WERI-Rb-1 (cell line): ENCODE data around the gene MYO16.

ENCODE experiments used
- DNase-seq: peaks from one replicate; pipeline ENCODE4 v3.0.0-alpha.2; 2020
- H3K27ac ChIP-seq: fragments of 250-450 bp; sonication (Bioruptor Pico); 2 replicates; pipeline ENCODE4 v1.5.1; 2020; ENCODE audit warnings: mild to moderate bottlenecking, moderate library complexity
- H3K27me3 ChIP-seq: fragments of 250-450 bp; sonication (Bioruptor Pico); 2 replicates; pipeline ENCODE4 v1.5.1; 2021; ENCODE audit warnings: mild to moderate bottlenecking, low read depth, moderate library complexity; ENCODE audit not compliant: insufficient read depth, severe bottlenecking
- H3K36me3 ChIP-seq: fragments of 250-450 bp; sonication (Bioruptor Pico); 2 replicates; pipeline ENCODE4 v1.5.1; 2020; ENCODE audit warnings: mild to moderate bottlenecking, moderate library complexity
- H3K4me3 ChIP-seq: 2 replicates; pipeline ENCODE4 v1.5.1; 2011; ENCODE audit warnings: low read depth, mild to moderate bottlenecking, control low read depth, low read length
- H3K9me3 ChIP-seq: fragments of 250-450 bp; sonication (Bioruptor Pico); 2 replicates; pipeline ENCODE4 v1.5.1; 2021; ENCODE audit warnings: mild to moderate bottlenecking, moderate library complexity; ENCODE audit not compliant: severe bottlenecking
- TF ChIP-seq, protein P1 (sequence below): IDR thresholded peaks from 2 replicates; pipeline ENCODE4 v1.5.1; 2011; ENCODE audit warnings: low read depth, mild to moderate bottlenecking, control low read depth, inconsistent platforms, low read length

MYO16 gene

DNA sequence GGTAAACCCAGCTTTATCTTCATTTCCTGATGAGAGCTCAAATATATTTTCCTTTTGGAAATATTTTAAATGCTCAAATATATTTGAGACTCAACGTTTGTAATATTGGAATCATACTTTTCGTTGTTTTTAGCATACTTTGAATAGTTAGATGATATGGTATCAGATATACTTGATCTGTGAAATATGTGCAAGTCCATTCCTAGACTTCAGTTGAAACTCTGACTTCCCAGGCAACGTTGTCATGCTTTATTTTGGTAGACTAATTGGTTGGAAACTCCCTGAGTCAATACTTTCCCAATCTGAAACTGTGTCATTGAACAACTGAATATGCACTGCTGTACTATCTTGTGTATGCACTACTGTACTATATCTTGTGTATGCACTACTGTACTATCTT lies 378.5 kb downstream of the MYO16 start:
- Histone ChIP-seq H3K4me3 (no peak overlapping the region), H3K27ac (no peak overlapping the region), H3K27me3 (no peaks in the 10 kb centered on the region), H3K9me3 (no peaks in the 10 kb centered on the region), H3K36me3 (no peaks in the 10 kb centered on the region)
- no peak for DNase-seq
- TF ChIP-seq, protein P1, sequence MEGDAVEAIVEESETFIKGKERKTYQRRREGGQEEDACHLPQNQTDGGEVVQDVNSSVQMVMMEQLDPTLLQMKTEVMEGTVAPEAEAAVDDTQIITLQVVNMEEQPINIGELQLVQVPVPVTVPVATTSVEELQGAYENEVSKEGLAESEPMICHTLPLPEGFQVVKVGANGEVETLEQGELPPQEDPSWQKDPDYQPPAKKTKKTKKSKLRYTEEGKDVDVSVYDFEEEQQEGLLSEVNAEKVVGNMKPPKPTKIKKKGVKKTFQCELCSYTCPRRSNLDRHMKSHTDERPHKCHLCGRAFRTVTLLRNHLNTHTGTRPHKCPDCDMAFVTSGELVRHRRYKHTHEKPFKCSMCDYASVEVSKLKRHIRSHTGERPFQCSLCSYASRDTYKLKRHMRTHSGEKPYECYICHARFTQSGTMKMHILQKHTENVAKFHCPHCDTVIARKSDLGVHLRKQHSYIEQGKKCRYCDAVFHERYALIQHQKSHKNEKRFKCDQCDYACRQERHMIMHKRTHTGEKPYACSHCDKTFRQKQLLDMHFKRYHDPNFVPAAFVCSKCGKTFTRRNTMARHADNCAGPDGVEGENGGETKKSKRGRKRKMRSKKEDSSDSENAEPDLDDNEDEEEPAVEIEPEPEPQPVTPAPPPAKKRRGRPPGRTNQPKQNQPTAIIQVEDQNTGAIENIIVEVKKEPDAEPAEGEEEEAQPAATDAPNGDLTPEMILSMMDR, result no peak

DNA sequence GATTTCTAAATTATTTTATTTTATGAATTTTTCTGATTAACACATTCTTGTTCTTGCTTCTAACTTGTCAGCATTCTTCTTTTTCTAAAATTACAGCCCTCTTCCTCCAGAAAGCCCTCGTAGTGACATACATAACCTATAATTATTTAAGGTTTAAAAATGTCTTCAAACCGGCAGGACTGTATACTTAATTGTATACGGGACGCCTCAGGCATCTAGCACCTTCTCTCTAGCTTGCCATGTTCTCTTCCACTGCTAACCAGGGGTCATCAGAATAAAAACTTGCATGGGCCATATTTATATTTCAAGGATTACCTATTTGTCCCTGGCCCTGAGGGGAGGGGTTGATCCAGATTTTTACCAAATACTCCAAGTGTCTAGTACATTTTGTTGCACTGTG lies 380.3 kb downstream of the MYO16 start:
- H3K27me3 ChIP-seq, result no peaks in the 10 kb centered on the region
- TF ChIP-seq, protein P1, result no peak
- no peak for DNase-seq
- no peak overlapping the region for H3K4me3 ChIP-seq
- no peaks in the 10 kb centered on the region for H3K36me3 ChIP-seq
- no peak overlapping the region for H3K27ac ChIP-seq
- no peaks in the 10 kb centered on the region for H3K9me3 ChIP-seq

DNA sequence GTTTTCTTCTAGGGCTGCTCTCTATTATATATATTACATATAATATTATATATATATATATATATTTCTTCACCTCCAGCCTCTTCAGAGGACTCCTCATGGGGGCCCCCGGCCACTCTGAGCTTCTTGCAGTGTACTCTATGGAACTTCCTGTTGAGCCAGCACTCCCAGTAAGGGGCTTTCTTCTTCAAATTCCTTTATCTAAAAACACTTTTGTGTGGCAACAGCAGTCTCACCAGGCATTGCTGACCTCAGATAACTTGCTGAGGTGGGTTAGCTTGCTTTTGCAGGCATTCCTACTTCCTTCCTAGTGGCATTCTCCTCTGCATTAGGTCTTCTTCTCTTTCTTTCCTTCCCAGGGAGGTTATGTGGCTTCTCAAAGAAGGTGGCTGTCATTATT lies 381.5 kb downstream of the MYO16 start:
- H3K36me3 ChIP-seq, result no peaks in the 10 kb centered on the region
- no peaks in the 10 kb centered on the region for H3K27me3 ChIP-seq
- no peak for DNase-seq
- H3K9me3 ChIP-seq, result no peaks in the 10 kb centered on the region
- H3K27ac ChIP-seq, result no peak overlapping the region
- H3K4me3 ChIP-seq, result no peak overlapping the region
- TF ChIP-seq, protein P1, result no peak

DNA sequence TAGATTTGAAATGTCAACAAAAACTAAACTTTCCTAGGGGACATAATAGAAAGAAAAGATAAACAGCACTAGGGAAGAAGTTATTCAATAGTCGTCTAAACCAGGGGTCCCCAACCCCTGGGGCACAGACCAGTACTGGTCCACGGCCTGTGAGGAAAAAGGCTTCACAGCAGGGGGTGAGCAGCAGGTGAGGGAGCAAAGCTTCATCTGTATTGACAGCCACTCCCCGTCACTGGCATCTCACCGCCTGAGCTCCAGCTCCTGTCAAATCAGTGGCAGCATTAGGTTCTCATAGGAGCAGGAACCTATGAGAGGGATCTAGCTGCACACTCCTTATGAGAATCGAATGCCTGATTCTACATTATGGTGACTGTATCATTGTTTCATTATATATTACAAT lies 382.7 kb downstream of the MYO16 start:
- no peak for DNase-seq
- H3K4me3 ChIP-seq, result no peak overlapping the region
- no peaks in the 10 kb centered on the region for H3K27me3 ChIP-seq
- TF ChIP-seq, protein P1, result no peak
- no peaks in the 10 kb centered on the region for H3K36me3 ChIP-seq
- H3K9me3 ChIP-seq, result no peaks in the 10 kb centered on the region
- no peak overlapping the region for H3K27ac ChIP-seq

DNA sequence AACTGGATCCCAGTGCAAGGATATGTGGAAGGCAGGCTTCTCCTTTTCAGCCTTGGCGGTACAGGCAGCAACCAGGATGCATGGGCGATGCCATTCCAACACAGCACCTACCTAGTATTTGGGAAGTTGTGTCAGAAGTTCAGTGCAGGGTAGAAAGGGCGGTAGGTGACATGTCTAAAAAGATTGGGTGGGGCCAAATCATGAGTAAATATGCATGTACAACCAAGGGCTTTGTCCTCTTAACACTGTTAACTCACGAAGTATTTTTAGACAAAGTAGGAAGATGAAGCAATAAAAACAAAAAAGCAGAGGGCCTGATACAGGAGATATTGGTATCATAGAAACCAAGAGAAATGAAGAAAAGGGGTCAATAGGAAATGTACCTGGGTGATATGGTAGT lies 392.1 kb downstream of the MYO16 start:
- peaks cover 7% of the 10 kb centered on the region for H3K9me3 ChIP-seq
- no peaks in the 10 kb centered on the region for H3K36me3 ChIP-seq
- DNase-seq, result no peak
- H3K27me3 ChIP-seq, result no peaks in the 10 kb centered on the region
- TF ChIP-seq, protein P1, result no peak
- H3K4me3 ChIP-seq, result no peak overlapping the region
- no peak overlapping the region for H3K27ac ChIP-seq

DNA sequence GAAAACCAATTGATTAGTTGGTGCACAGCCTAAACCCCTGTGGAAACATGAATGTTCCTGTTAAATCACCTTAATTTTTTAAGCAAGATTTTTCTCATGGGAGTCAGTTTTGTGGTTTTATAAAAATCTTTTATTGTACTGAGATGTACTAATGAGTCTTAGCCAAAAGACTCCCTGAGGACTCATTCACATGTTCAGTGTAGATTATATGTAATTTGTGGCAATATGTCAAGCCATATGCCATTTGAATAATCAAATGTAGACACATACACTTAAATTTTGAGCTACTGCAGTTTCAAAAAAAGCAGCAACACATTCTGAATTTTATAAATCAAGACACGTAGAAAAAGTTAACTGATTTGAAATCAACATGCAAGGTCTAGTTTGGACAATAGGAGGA lies 395.2 kb downstream of the MYO16 start:
- Histone ChIP-seq H3K27ac (no peak overlapping the region), H3K9me3 (no peaks in the 10 kb centered on the region), H3K36me3 (no peaks in the 10 kb centered on the region), H3K4me3 (no peak overlapping the region), H3K27me3 (no peaks in the 10 kb centered on the region)
- TF ChIP-seq, protein P1, result no peak
- DNase-seq, result no peak
